Measurements from ENCODE around the gene CLIC3. TPM values are rescaled to one million over a fixed set of nuclear protein-coding genes. Genes with fewer than 3 reads are reported as not detected.
"Not testable (repeated sequence)": the region's sequence is repeated elsewhere in the genome, so short reads cannot be mapped to it uniquely, and the experiment has no call there.

CLIC3 gene
- polyA plus RNA-seq, 3 donors from 2014 or later, result 673 to 911 (median 762) TPM

- peaks cover 38 to 42% of the 10 kb centered on the region in 2 donors for H3K4me1 Mint-ChIP-seq
- H3K9me3 Mint-ChIP-seq, result no peaks in the 10 kb centered on the region
- H3K27me3 Mint-ChIP-seq (ENCODE audit: low read depth in 3 of 3), result peaks cover 7 to 16% (median 8%) of the 10 kb centered on the region in 3 donors
- no peaks in the 10 kb centered on the region for H3K36me3 Mint-ChIP-seq
- DNase-seq, result no peak
- peak overlapping the region in 3 of 6 donors; percentile 72 to 87 (median 75) for H3K27ac Mint-ChIP-seq
- peak overlapping the region in 1 of 5 donors; percentile 82 for H3K4me3 Mint-ChIP-seq
These were observed 39.1 kb upstream of the CLIC3 start for GRCh38 chr9:137035507-137035834.

- Mint-ChIP-seq H3K27me3 (ENCODE audit: low read depth in 3 of 3) (peaks cover 7 to 19% (median 12%) of the 10 kb centered on the region in 3 donors), H3K36me3 (no peaks in the 10 kb centered on the region), H3K27ac (peak overlapping the region; percentile 68 to 90 (median 86)), H3K4me3 (peak overlapping the region; percentile 67 to 83 (median 81)), H3K9me3 (no peaks in the 10 kb centered on the region), H3K4me1 (peaks cover 43 to 44% of the 10 kb centered on the region in 2 donors)
- peak; percentile 82 to 87 (median 87) for DNase-seq
These were observed 38.5 kb upstream of the CLIC3 start for GRCh38 chr9:137034709-137035506.

- Mint-ChIP-seq H3K36me3 (no peaks in the 10 kb centered on the region), H3K4me3 (peak overlapping the region; percentile 79 to 91 (median 85)), H3K27me3 (ENCODE audit: low read depth in 3 of 3) (peaks cover 7 to 25% (median 12%) of the 10 kb centered on the region in 3 donors), H3K9me3 (no peaks in the 10 kb centered on the region), H3K4me1 (peaks cover 50 to 52% of the 10 kb centered on the region in 2 donors), H3K27ac (peak overlapping the region; percentile 68 to 90 (median 86))
- DNase-seq, result no peak
These were observed 37.8 kb upstream of the CLIC3 start for GRCh38 chr9:137034039-137034708.

- Mint-ChIP-seq H3K27me3 (ENCODE audit: low read depth in 3 of 3) (peaks cover 8 to 26% (median 16%) of the 10 kb centered on the region in 3 donors), H3K4me1 (peaks cover 54 to 57% of the 10 kb centered on the region in 2 donors), H3K27ac (peak overlapping the region in 5 of 6 donors; percentile 40 to 93 (median 88)), H3K4me3 (peak overlapping the region; percentile 79 to 91 (median 85))
- H3K36me3 Mint-ChIP-seq, DNase-seq, H3K9me3 Mint-ChIP-seq: not testable (repeated sequence)
These were observed 37.1 kb upstream of the CLIC3 start for GRCh38 chr9:137033481-137033880.

GRCh38 chr9:137032858-137033257, 36.5 kb upstream of the CLIC3 start:
- Mint-ChIP-seq H3K4me3 (peak overlapping the region; percentile 79 to 91 (median 85)), H3K9me3 (no peaks in the 10 kb centered on the region), H3K4me1 (peaks cover 54 to 57% of the 10 kb centered on the region in 2 donors), H3K27ac (peak overlapping the region; percentile 69 to 93 (median 88)), H3K36me3 (no peaks in the 10 kb centered on the region), H3K27me3 (ENCODE audit: low read depth in 3 of 3) (peaks cover 8 to 26% (median 13%) of the 10 kb centered on the region in 3 donors)
- peak; percentile 41 to 59 (median 55) for DNase-seq

- H3K4me3 Mint-ChIP-seq, result peak within 1 kb of the TSS; percentile 88 to 91 (median 88)
- no peaks in the 10 kb centered on the region for H3K9me3 Mint-ChIP-seq
- H3K36me3 Mint-ChIP-seq, result no peaks in the 10 kb centered on the region
- H3K27me3 Mint-ChIP-seq (ENCODE audit: low read depth in 3 of 3), result peaks cover 8 to 25% (median 16%) of the 10 kb centered on the region in 3 donors
- H3K27ac Mint-ChIP-seq, result peak within 1 kb of the TSS; percentile 89 to 98 (median 94)
- peaks cover 57 to 61% of the 10 kb centered on the region in 2 donors for H3K4me1 Mint-ChIP-seq
- peak in 1 of 3 donors; percentile 39 for DNase-seq
These were observed 35.7 kb upstream of the CLIC3 start, which contains the start of gene FUT7 for GRCh38 chr9:137031904-137032640. Gene FUT7 (minus strand): TSS chr9:137032088. CDS start chr9:137031991, 97 bp downstream.

GRCh38 chr9:137030538-137031527, 34.5 kb upstream of the CLIC3 start:
- peak overlapping the region; percentile 88 to 91 (median 88) for H3K4me3 Mint-ChIP-seq
- peak overlapping the region; percentile 89 to 98 (median 94) for H3K27ac Mint-ChIP-seq
- no peaks in the 10 kb centered on the region for H3K9me3 Mint-ChIP-seq
- H3K36me3 Mint-ChIP-seq, result no peaks in the 10 kb centered on the region
- H3K4me1 Mint-ChIP-seq, result peaks cover 68% of the 10 kb centered on the region in 2 donors
- peak; percentile 83 to 84 (median 83) for DNase-seq
- peaks cover 8 to 25% (median 16%) of the 10 kb centered on the region in 3 donors for H3K27me3 Mint-ChIP-seq (ENCODE audit: low read depth in 3 of 3)

GRCh38 chr9:137030006-137030405, 33.6 kb upstream of the CLIC3 start:
- H3K4me3 Mint-ChIP-seq, result peak overlapping the region; percentile 88 to 91 (median 88)
- H3K27ac Mint-ChIP-seq, result peak overlapping the region; percentile 89 to 98 (median 95)
- H3K36me3 Mint-ChIP-seq, result no peaks in the 10 kb centered on the region
- H3K4me1 Mint-ChIP-seq, result peaks cover 63 to 67% of the 10 kb centered on the region in 2 donors
- H3K9me3 Mint-ChIP-seq, result no peaks in the 10 kb centered on the region
- H3K27me3 Mint-ChIP-seq (ENCODE audit: low read depth in 3 of 3), result peaks cover 8 to 25% (median 16%) of the 10 kb centered on the region in 3 donors
- no peak for DNase-seq

GRCh38 chr9:137029058-137029936, 32.9 kb upstream of the CLIC3 start:
- Mint-ChIP-seq H3K4me3 (peak overlapping the region; percentile 88 to 91 (median 88)), H3K4me1 (peaks cover 56 to 62% of the 10 kb centered on the region in 2 donors), H3K27ac (peak overlapping the region; percentile 89 to 96 (median 94))

GRCh38 chr9:137028263-137029057, 32.1 kb upstream of the CLIC3 start:
- Mint-ChIP-seq H3K27ac (peak overlapping the region; percentile 76 to 96 (median 94)), H3K4me3 (peak overlapping the region; percentile 88 to 91 (median 88)), H3K9me3 (no peaks in the 10 kb centered on the region), H3K36me3 (no peaks in the 10 kb centered on the region), H3K27me3 (ENCODE audit: low read depth in 3 of 3) (peaks cover 8 to 19% (median 16%) of the 10 kb centered on the region in 3 donors), H3K4me1 (peaks cover 51 to 57% of the 10 kb centered on the region in 2 donors)
- DNase-seq, result peak; percentile 72 to 78 (median 77)

More at GRCh38 chr9:137029058-137029936, 32.9 kb upstream of the CLIC3 start:
- H3K9me3 Mint-ChIP-seq, result no peaks in the 10 kb centered on the region
- DNase-seq, result peak; percentile 80 to 82 (median 81)
- H3K27me3 Mint-ChIP-seq (ENCODE audit: low read depth in 3 of 3), result peaks cover 8 to 20% (median 16%) of the 10 kb centered on the region in 3 donors
- no peaks in the 10 kb centered on the region for H3K36me3 Mint-ChIP-seq

Measured in immature natural killer cell (primary cell).